PC-3 (cell line): Measurements from ENCODE around the gene PGS1.

Experiments
- CTCF ChIP-seq: fragments of 300-600 bp; sonication (generic); conservative IDR thresholded peaks from 2 replicates; pipeline ENCODE4 v1.5.1; 2017; ENCODE audit warnings: antibody characterized with exemption, low read depth, mild to moderate bottlenecking, low read length
- EZH2 ChIP-seq: fragments of 300-600 bp; sonication (generic); IDR thresholded peaks from one replicate; pipeline ENCODE4 v1.6.1; 2017; ENCODE audit warnings: antibody characterized with exemption, mild to moderate bottlenecking, low read length; ENCODE audit not compliant: unreplicated experiment
- EZH2phosphoT487 ChIP-seq: fragments of 300-600 bp; sonication (generic); IDR thresholded peaks from 2 replicates; pipeline ENCODE4 v1.6.1; 2018; ENCODE audit warnings: mild to moderate bottlenecking, antibody characterized with exemption, low read length, borderline replicate concordance

GRCh38 chr17:78358538-78359320 lies 19.7 kb upstream of the PGS1 start:
- TF ChIP-seq CTCF: no peak
- TF ChIP-seq EZH2phosphoT487: no peak
- TF ChIP-seq EZH2: no peak
